H1 (cell line): ENCODE data around the gene GALNTL6.

ENCODE experiments used
- ATF2 ChIP-seq: IDR thresholded peaks from 2 replicates; pipeline ENCODE4 v1.6.1; 2012; ENCODE audit warnings: low read length, inconsistent platforms
- CBX8 ChIP-seq: fragments of 300-800, 300-1000 bp; sonication (generic); IDR thresholded peaks from 2 replicates; pipeline ENCODE4 v1.7.1; 2016; ENCODE audit warnings: low read depth, low read length, borderline replicate concordance
- CHD7 ChIP-seq: fragments of 300-600 bp; sonication (generic); IDR thresholded peaks from 2 replicates; pipeline ENCODE4 v1.7.1; 2012; ENCODE audit warnings: low read length, moderate library complexity, mild to moderate bottlenecking, inconsistent platforms; ENCODE audit not compliant: insufficient replicate concordance
- CTCF ChIP-seq, 3 experiments: IDR thresholded peaks; 1 replicate in 2 of 3; 2 replicates in 1 of 3; pipeline versions ENCODE4 v1.5.1 to v1.6.1; 2011; ENCODE audit warnings: low read length in 3 of 3, mild to moderate bottlenecking in 3 of 3, inconsistent platforms in 2 of 3, low read depth in 1 of 3, moderate library complexity in 1 of 3; ENCODE audit not compliant: insufficient read depth in 1 of 3; ENCODE audit errors: control extremely low read depth in 1 of 3
- EGR1 ChIP-seq: IDR thresholded peaks from 2 replicates; pipeline ENCODE4 v1.6.1; 2011; ENCODE audit warnings: low read depth, low read length, borderline replicate concordance
- JUN ChIP-seq: IDR thresholded peaks from 2 replicates; pipeline ENCODE4 v1.6.1; 2011; ENCODE audit warnings: low read depth, mild to moderate bottlenecking, improper control_type of control experiment, low read length
- KDM5A ChIP-seq: fragments of 200-600 bp; IDR thresholded peaks from 2 replicates; pipeline ENCODE4 v1.7.1; 2012; ENCODE audit warnings: mild to moderate bottlenecking, low read length, inconsistent platforms, mixed read lengths
- MAX ChIP-seq: IDR thresholded peaks from 2 replicates; pipeline ENCODE4 v1.6.1; 2012; ENCODE audit warnings: inconsistent platforms
- POLR2A ChIP-seq, 2 experiments: IDR thresholded peaks; 1 replicate in 1 of 2; 2 replicates in 1 of 2; pipeline ENCODE4 v1.6.1; 2011; ENCODE audit warnings: low read depth in 2 of 2, low read length in 2 of 2, mild to moderate bottlenecking in 2 of 2; ENCODE audit errors: control extremely low read depth in 1 of 2
- RAD21 ChIP-seq, 2 experiments: IDR thresholded peaks in 1 of 2; conservative IDR thresholded peaks in 1 of 2; 2 replicates each; pipeline ENCODE4 v1.6.1; 2011; ENCODE audit warnings: low read depth in 2 of 2, low read length in 2 of 2, improper control_type of control experiment in 1 of 2, inconsistent platforms in 1 of 2, mild to moderate bottlenecking in 1 of 2, moderate library complexity in 1 of 2
- RXRA ChIP-seq: IDR thresholded peaks from 2 replicates; pipeline ENCODE4 v1.6.1; 2011; ENCODE audit warnings: low read depth, mild to moderate bottlenecking, low read length, moderate library complexity; ENCODE audit not compliant: insufficient read depth
- SIN3A ChIP-seq, 2 experiments: IDR thresholded peaks in 1 of 2; conservative IDR thresholded peaks in 1 of 2; 2 replicates each; pipeline ENCODE4 v1.6.1; 2011 to 2012; ENCODE audit warnings: low read length in 2 of 2, improper control_type of control experiment in 1 of 2, low read depth in 1 of 2, mild to moderate bottlenecking in 1 of 2
- ZNF274 ChIP-seq: IDR thresholded peaks from 2 replicates; pipeline ENCODE4 v1.7.0; 2012; ENCODE audit warnings: low read length, borderline replicate concordance; ENCODE audit errors: extremely low read depth

GRCh38 chr4:172410363-172410762 lies 597.2 kb downstream of the GALNTL6 start:
- TF ChIP-seq SIN3A (conservative IDR thresholded peaks at IDR 0.05 in 1 of 2, IDR thresholded peaks at IDR 0.05 in 1 of 2; ENCODE audit: low read depth in 1 of 2, low read length in 2 of 2) (no peak), CTCF (IDR thresholded peaks at IDR 0.05; ENCODE audit: control extremely low read depth in 1 of 3, insufficient read depth in 1 of 3, low read depth in 1 of 3, low read length in 3 of 3) (no peak), EGR1 (no peak), CHD7 (no peak), MAX (no peak), KDM5A (no peak), ATF2 (no peak), ZNF274 (no peak), RAD21 (IDR thresholded peaks at IDR 0.05 in 1 of 2, conservative IDR thresholded peaks at IDR 0.05 in 1 of 2; ENCODE audit: low read depth in 2 of 2, low read length in 2 of 2) (no peak), RXRA (no peak), CBX8 (no peak), JUN (no peak), POLR2A (IDR thresholded peaks at IDR 0.05; ENCODE audit: control extremely low read depth in 1 of 2, low read depth in 2 of 2, low read length in 2 of 2) (no peak)
